ENCODE data around the gene STC2. TPM values are rescaled to one million over a fixed set of nuclear protein-coding genes. Genes with fewer than 3 reads are reported as not detected.

Gene STC2
- total RNA-seq, 2 experiments from 2014 or later = 40.9 to 45.9 TPM

GRCh38 chr5:173268750-173269432, 59.3 kb downstream of the STC2 start:
- Mint-ChIP-seq H3K27ac (no peak overlapping the region), H3K36me3 (ENCODE audit: low read depth) (no peaks in the 10 kb centered on the region), H3K4me3 (no peak overlapping the region), H3K27me3 (peaks cover 21% of the 10 kb centered on the region), H3K4me1 (ENCODE audit: low read depth) (no peaks in the 10 kb centered on the region), H3K9me3 (no peaks in the 10 kb centered on the region)
- TF ChIP-seq, protein P1, sequence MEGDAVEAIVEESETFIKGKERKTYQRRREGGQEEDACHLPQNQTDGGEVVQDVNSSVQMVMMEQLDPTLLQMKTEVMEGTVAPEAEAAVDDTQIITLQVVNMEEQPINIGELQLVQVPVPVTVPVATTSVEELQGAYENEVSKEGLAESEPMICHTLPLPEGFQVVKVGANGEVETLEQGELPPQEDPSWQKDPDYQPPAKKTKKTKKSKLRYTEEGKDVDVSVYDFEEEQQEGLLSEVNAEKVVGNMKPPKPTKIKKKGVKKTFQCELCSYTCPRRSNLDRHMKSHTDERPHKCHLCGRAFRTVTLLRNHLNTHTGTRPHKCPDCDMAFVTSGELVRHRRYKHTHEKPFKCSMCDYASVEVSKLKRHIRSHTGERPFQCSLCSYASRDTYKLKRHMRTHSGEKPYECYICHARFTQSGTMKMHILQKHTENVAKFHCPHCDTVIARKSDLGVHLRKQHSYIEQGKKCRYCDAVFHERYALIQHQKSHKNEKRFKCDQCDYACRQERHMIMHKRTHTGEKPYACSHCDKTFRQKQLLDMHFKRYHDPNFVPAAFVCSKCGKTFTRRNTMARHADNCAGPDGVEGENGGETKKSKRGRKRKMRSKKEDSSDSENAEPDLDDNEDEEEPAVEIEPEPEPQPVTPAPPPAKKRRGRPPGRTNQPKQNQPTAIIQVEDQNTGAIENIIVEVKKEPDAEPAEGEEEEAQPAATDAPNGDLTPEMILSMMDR (IDR thresholded peaks at IDR 0.05) = no peak
- ChIA-PET CTCF (no interaction called here), POLR2A (no interaction called here)
- ATAC-seq = no peak
- DNase-seq = no peak
- intact Hi-C loops (cut with micrococcal nuclease) = no loop called here

- Mint-ChIP-seq H3K4me1 (ENCODE audit: low read depth) (no peaks in the 10 kb centered on the region), H3K27ac (no peak overlapping the region), H3K4me3 (no peak overlapping the region), H3K27me3 (peaks cover 15% of the 10 kb centered on the region), H3K36me3 (ENCODE audit: low read depth) (no peaks in the 10 kb centered on the region), H3K9me3 (no peaks in the 10 kb centered on the region)
- ATAC-seq (no peak), DNase-seq (no peak)
- TF ChIP-seq, protein P1 (IDR thresholded peaks at IDR 0.05) = no peak
- intact Hi-C loops (cut with micrococcal nuclease) = no loop called here
- CTCF ChIA-PET = interaction anchor here (2.4 kb wide), 1 partner anchor 29 kb away, joined by 6 read pairs; no protein-coding TSS in a partner anchor
- POLR2A ChIA-PET = no interaction called here
These were observed 62.8 kb downstream of the STC2 start for GRCh38 chr5:173265433-173265832.

Small RNAs within 50 kb of the gene (microRNA-seq; reads per million reads assigned to microRNA genes)
- gene MIR8056 (ENCODE audit: borderline microRNAs expressed, borderline replicate concordance) = not detected

Other genes starting within 250 kb of the STC2 start
- 10 to 100 TPM; 23.5 to 25.2 TPM for gene BNIP1, start 183.9 kb downstream of the STC2 start, total RNA-seq
- under 1 TPM in 1 of 2 experiments, not detected in 1; 0.36 TPM for gene NKX2-5, start 93.2 kb downstream of the STC2 start, total RNA-seq

Measured in activated CD8-positive, alpha-beta T cell treated with anti-CD3 and anti-CD28 coated beads for 36 hours (primary cell).